H1 (cell line): Measurements from ENCODE around the gene COQ7. TPM values are rescaled to one million over a fixed set of nuclear protein-coding genes. Genes with fewer than 3 reads are reported as not detected.

Experiments
- CTCF ChIA-PET: fragments of 300-600 bp; sonication (Branson Sonifier 250); formaldehyde crosslinking; loops from one replicate; lab custom pipeline; 2021; ENCODE audit not compliant: partially characterized antibody; lab: Charles Lee
- POLR2A ChIA-PET: fragments of 300-600 bp; sonication (Branson Sonifier 250); formaldehyde crosslinking; loops from one replicate; lab custom pipeline; 2021; ENCODE audit warnings: inconsistent platforms; ENCODE audit not compliant: partially characterized antibody; lab: Charles Lee
- DNase-seq, 2 experiments: peaks; one replicate each; pipeline versions ENCODE4 v3.0.0 to v3.0.0-alpha.2; 2010 to 2022; ENCODE audit warnings: low spot score in 2 of 2, low read depth in 1 of 2, mixed read lengths in 1 of 2
- FAIRE-seq: peaks from 2 replicates; lab custom pipeline; 2011; peaks lifted over from hg19 to GRCh38; lab: Jason Lieb, UNC
- H2AFZ ChIP-seq: 2 replicates; pipeline ENCODE4 v1.8.1; 2012; ENCODE audit warnings: low read length, inconsistent platforms
- H2AK5ac ChIP-seq: 2 replicates; pipeline ENCODE4 v1.6.1; 2013; ENCODE audit warnings: low read depth, low read length
- H2BK120ac ChIP-seq: replicated peaks from 2 replicates; pipeline ENCODE3; 2013; ENCODE audit warnings: low read depth, low read length, inconsistent platforms
- H2BK12ac ChIP-seq: 2 replicates; pipeline ENCODE4 v1.6.1; 2013; ENCODE audit warnings: low read depth, low read length
- H2BK15ac ChIP-seq: 2 replicates; pipeline ENCODE4 v1.6.1; 2013; ENCODE audit warnings: low read length
- H2BK20ac ChIP-seq: 2 replicates; pipeline ENCODE4 v1.6.1; 2013; ENCODE audit warnings: low read length
- H2BK5ac ChIP-seq: 2 replicates; pipeline ENCODE4 v1.6.1; 2013; ENCODE audit warnings: low read depth, low read length
- H3K14ac ChIP-seq: 2 replicates; pipeline ENCODE4 v1.6.1; 2013; ENCODE audit warnings: inconsistent platforms; ENCODE audit not compliant: insufficient read length
- H3K18ac ChIP-seq: 2 replicates; pipeline ENCODE4 v1.6.1; 2013; ENCODE audit warnings: low read length; ENCODE audit errors: extremely low read depth
- H3K23ac ChIP-seq: 2 replicates; pipeline ENCODE4 v1.6.1; 2013; ENCODE audit warnings: inconsistent platforms; ENCODE audit not compliant: insufficient read length
- H3K23me2 ChIP-seq: 2 replicates; pipeline ENCODE4 v1.6.1; 2013; ENCODE audit warnings: low read depth, low read length
- H3K27ac ChIP-seq: 2 replicates; pipeline ENCODE4 v1.6.1; 2011; ENCODE audit warnings: low read depth, low read length, inconsistent platforms
- H3K27me3 ChIP-seq, 4 experiments: replicated peaks in 1 of 4; 1 replicate in 1 of 4; 2 replicates in 3 of 4; pipeline versions ENCODE4 v1.6.1 to v1.8.1; 2011 to 2013; ENCODE audit warnings: low read length in 3 of 4, mild to moderate bottlenecking in 3 of 4, inconsistent platforms in 2 of 4, mixed read lengths in 2 of 4, moderate library complexity in 1 of 4; ENCODE audit not compliant: control insufficient read depth in 3 of 4, insufficient read depth in 3 of 4; ENCODE audit errors: extremely low read depth in 1 of 4
- H3K36me3 ChIP-seq, 4 experiments: 2 replicates each; pipeline versions ENCODE4 v1.6.1 to v1.8.1; 2011 to 2013; ENCODE audit warnings: mild to moderate bottlenecking in 4 of 4, low read length in 3 of 4, moderate library complexity in 2 of 4, control low read depth in 1 of 4, inconsistent platforms in 1 of 4; ENCODE audit not compliant: insufficient read depth in 4 of 4, control insufficient read depth in 2 of 4
- H3K4ac ChIP-seq: replicated peaks from 2 replicates; pipeline ENCODE3; 2013; ENCODE audit warnings: low read length, low read depth, mixed read lengths, inconsistent platforms; ENCODE audit not compliant: insufficient read length
- H3K4me1 ChIP-seq, 4 experiments: replicated peaks in 1 of 4; 1 replicate in 1 of 4; 2 replicates in 3 of 4; pipeline versions ENCODE4 v1.6.1 to v1.8.1; 2011 to 2013; ENCODE audit warnings: low read length in 3 of 4, inconsistent platforms in 2 of 4, mixed read lengths in 1 of 4; ENCODE audit not compliant: insufficient read depth in 4 of 4, control insufficient read depth in 3 of 4
- H3K4me2 ChIP-seq, 2 experiments: 2 replicates each; pipeline versions ENCODE4 v1.6.1 to v1.8.1; 2011 to 2013; ENCODE audit warnings: low read depth in 2 of 2, low read length in 2 of 2, control low read depth in 1 of 2, inconsistent platforms in 1 of 2, mild to moderate bottlenecking in 1 of 2; ENCODE audit not compliant: insufficient read depth in 1 of 2
- H3K4me3 ChIP-seq, 4 experiments: fragments of 200-600, 300-600 bp in 1 of 4; sonication (generic), shearing (Covaris generic), sonication (Bioruptor Twin) in 1 of 4; 2 replicates each; pipeline versions ENCODE4 v1.5.1 to v1.8.1; 2011 to 2016; ENCODE audit warnings: low read length in 4 of 4, low read depth in 3 of 4, control low read depth in 2 of 4, inconsistent platforms in 2 of 4, mild to moderate bottlenecking in 2 of 4, mixed read lengths in 1 of 4, moderate library complexity in 1 of 4; ENCODE audit not compliant: insufficient read depth in 2 of 4; ENCODE audit errors: extremely low read depth in 1 of 4
- H3K56ac ChIP-seq: replicated peaks from 2 replicates; pipeline ENCODE3; 2013; ENCODE audit warnings: low read depth, mild to moderate bottlenecking, mixed read lengths, low read length, inconsistent platforms; ENCODE audit not compliant: insufficient read length
- H3K79me1 ChIP-seq: 2 replicates; pipeline ENCODE4 v1.6.1; 2013; ENCODE audit warnings: low read depth, low read length, control low read depth
- H3K79me2 ChIP-seq, 2 experiments: 2 replicates each; pipeline versions ENCODE4 v1.6.1 to v1.8.1; 2012 to 2013; ENCODE audit warnings: low read length in 2 of 2, mild to moderate bottlenecking in 2 of 2, inconsistent platforms in 1 of 2; ENCODE audit not compliant: insufficient read depth in 2 of 2, control insufficient read depth in 1 of 2
- H3K9ac ChIP-seq, 4 experiments: replicated peaks in 1 of 4; 1 replicate in 1 of 4; 2 replicates in 3 of 4; pipeline versions ENCODE4 v1.6.1 to v1.8.1; 2011 to 2013; ENCODE audit warnings: low read depth in 3 of 4, low read length in 3 of 4, control low read depth in 2 of 4, mild to moderate bottlenecking in 2 of 4, moderate library complexity in 2 of 4, inconsistent platforms in 1 of 4; ENCODE audit errors: extremely low read depth in 1 of 4
- H3K9me3 ChIP-seq, 2 experiments: 2 replicates each; pipeline versions ENCODE4 v1.6.1 to v1.8.1; 2012 to 2013; ENCODE audit warnings: mild to moderate bottlenecking in 2 of 2, moderate library complexity in 2 of 2, control low read depth in 1 of 2, inconsistent platforms in 1 of 2, low read depth in 1 of 2, low read length in 1 of 2, mixed read lengths in 1 of 2; ENCODE audit not compliant: insufficient read depth in 2 of 2
- H4K20me1 ChIP-seq, 2 experiments: replicated peaks in 1 of 2; 2 replicates each; pipeline versions ENCODE3 to v1.8.1; 2011 to 2013; ENCODE audit warnings: inconsistent platforms in 2 of 2, low read length in 2 of 2, mild to moderate bottlenecking in 1 of 2; ENCODE audit not compliant: insufficient read depth in 2 of 2, control insufficient read depth in 1 of 2
- H4K5ac ChIP-seq: 2 replicates; pipeline ENCODE4 v1.6.1; 2013; ENCODE audit warnings: low read length, low read depth, mixed read lengths, inconsistent platforms; ENCODE audit not compliant: insufficient read length
- H4K8ac ChIP-seq: 2 replicates; pipeline ENCODE4 v1.8.0; 2013; ENCODE audit warnings: mild to moderate bottlenecking, moderate library complexity, low read length, inconsistent platforms; ENCODE audit not compliant: insufficient read depth; ENCODE audit errors: extremely low read depth
- H4K91ac ChIP-seq: replicated peaks from 2 replicates; pipeline ENCODE3; 2013; ENCODE audit warnings: low read length, mixed read lengths, inconsistent platforms; ENCODE audit not compliant: insufficient read length
- ASH2L ChIP-seq: fragments of 200-600, 300-600 bp; sonication (generic); IDR thresholded peaks from one replicate; pipeline ENCODE4 v1.7.1; 2017; ENCODE audit warnings: low read length
- BACH1 ChIP-seq: IDR thresholded peaks from 2 replicates; pipeline ENCODE4 v1.6.1; 2012; ENCODE audit warnings: low read length, improper control_type of control experiment
- EZH2 ChIP-seq: fragments of 200-600 bp; sonication (generic); IDR thresholded peaks from 2 replicates; pipeline ENCODE4 v1.7.1; 2012; ENCODE audit warnings: low read depth, mild to moderate bottlenecking, moderate library complexity, low read length, inconsistent platforms; ENCODE audit not compliant: severe bottlenecking
- FOSL1 ChIP-seq: IDR thresholded peaks from 2 replicates; pipeline ENCODE4 v1.6.1; 2011; ENCODE audit warnings: mild to moderate bottlenecking, low read depth, low read length, moderate library complexity; ENCODE audit not compliant: insufficient read depth
- MAFK ChIP-seq: IDR thresholded peaks from 2 replicates; pipeline ENCODE4 v1.6.1; 2012; ENCODE audit warnings: low read depth, mild to moderate bottlenecking, improper control_type of control experiment, low read length
- RAD21 ChIP-seq, 2 experiments: IDR thresholded peaks in 1 of 2; conservative IDR thresholded peaks in 1 of 2; 2 replicates each; pipeline ENCODE4 v1.6.1; 2011; ENCODE audit warnings: low read depth in 2 of 2, low read length in 2 of 2, improper control_type of control experiment in 1 of 2, inconsistent platforms in 1 of 2, mild to moderate bottlenecking in 1 of 2, moderate library complexity in 1 of 2
- SP2 ChIP-seq: IDR thresholded peaks from 2 replicates; pipeline ENCODE4 v1.6.1; 2012; ENCODE audit warnings: mild to moderate bottlenecking, low read length, inconsistent platforms
- TAF7 ChIP-seq: optimal IDR thresholded peaks from 2 replicates; pipeline ENCODE3; 2011; ENCODE audit warnings: low read depth, mild to moderate bottlenecking, inconsistent platforms, low read length, moderate library complexity, borderline replicate concordance
- TBP ChIP-seq: IDR thresholded peaks from 2 replicates; pipeline ENCODE4 v1.6.1; 2011; ENCODE audit warnings: low read depth, low read length, improper control_type of control experiment
- USF2 ChIP-seq: IDR thresholded peaks from 2 replicates; pipeline ENCODE4 v1.6.1; 2011; ENCODE audit warnings: low read length, improper control_type of control experiment
- YY1 ChIP-seq: IDR thresholded peaks from 2 replicates; pipeline ENCODE4 v1.6.1; 2011; ENCODE audit warnings: low read depth, mild to moderate bottlenecking, low read length
- ZNF274 ChIP-seq: IDR thresholded peaks from 2 replicates; pipeline ENCODE4 v1.7.0; 2012; ENCODE audit warnings: low read length, borderline replicate concordance; ENCODE audit errors: extremely low read depth
- WGBS, 2 experiments: shearing (Covaris generic) in 1 of 2; methylation state at CpG; one replicate each; pipeline versions ENCODE4 v1.1.6 to v1.1.7; 2013 to 2015; ENCODE audit warnings: low lambda C conversion rate in 2 of 2, mixed read lengths in 2 of 2, inconsistent platforms in 1 of 2, low coverage in 1 of 2, missing lambda C conversion rate in 1 of 2; ENCODE audit not compliant: insufficient replicate concordance in 2 of 2, insufficient coverage in 1 of 2, insufficient read length in 1 of 2; ENCODE audit errors: extremely low coverage in 1 of 2, missing lambda C conversion rate in 1 of 2; 5-methylcytosine and 5-hydroxymethylcytosine counted together
- polyA plus RNA-seq, 7 experiments: library from polyadenylated mRNA; depleted of rRNA in 3 of 7; stranded (reverse) in 5 of 7; unstranded in 2 of 7; fragments of >200 nt in 5 of 7; fragments of 200-250 nt in 2 of 7; gene quantifications; 1 replicate in 5 of 7; 2 replicates in 1 of 7; 4 replicates in 1 of 7; pipeline versions ENCODE4 v1.2.1 to v1.2.3, GENCODE V29; 2011 to 2013; ENCODE audit warnings: missing spikeins in 2 of 7, mixed read lengths in 2 of 7
- total RNA-seq: library from RNA; stranded (reverse); fragmentation: NEBNext Ultra II Directional; extraction: Animal tissue kit (Norgen Biotek cat#: 25700); gene quantifications from 2 replicates; pipeline ENCODE4 v1.2.1, GENCODE V29; 2021
- TF ChIP-seq, protein P1 (sequence below): IDR thresholded peaks from 2 replicates; pipeline ENCODE4 v1.6.1; 2012; ENCODE audit warnings: inconsistent platforms

The COQ7 gene
- total and polyA plus RNA-seq, 2 of the 8 experiments (the other 6 are each of a cell fraction or from before 2014, with no cell fraction given), result 7.1 to 15.2 TPM

DNA sequence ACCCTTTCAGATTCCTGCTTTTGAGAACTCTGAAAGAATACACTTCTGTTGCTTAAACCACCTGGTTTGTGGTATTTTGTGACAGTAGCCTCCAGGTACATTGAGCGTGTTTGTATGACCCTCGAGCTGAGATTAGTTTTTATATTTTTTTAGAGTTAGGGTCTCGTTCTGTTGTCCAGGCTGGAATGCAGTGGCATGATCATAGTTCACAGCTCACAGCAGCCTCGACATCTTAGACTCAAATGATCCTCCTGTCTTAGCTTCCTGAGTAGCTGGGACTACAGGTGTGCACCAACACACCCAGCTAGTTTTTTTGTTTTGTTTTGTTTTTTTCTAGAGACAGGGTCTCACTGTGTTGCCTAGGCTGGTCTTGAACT is 41.9 kb downstream of the COQ7 start:
- Histone ChIP-seq H3K27ac (no peak overlapping the region), H2BK12ac (no peak overlapping the region), H3K79me1 (no peaks in the 10 kb centered on the region), H2BK15ac (no peak overlapping the region), H3K27me3 (peaks cover 4 to 10% (median 8%) of the 10 kb centered on the region in 4 experiments; a peak in 6 of 7 replicates), H3K4ac (no peak overlapping the region), H2BK5ac (no peak overlapping the region), H3K9me3 (no peaks in the 10 kb centered on the region), H3K56ac (no peak overlapping the region), H2AK5ac (no peak overlapping the region), H3K36me3 (no peaks in the 10 kb centered on the region), H4K5ac (no peak overlapping the region), H3K4me2 (no peak overlapping the region), H2AFZ (no peak overlapping the region), H3K79me2 (no peaks in the 10 kb centered on the region), H3K9ac (no peak overlapping the region), H3K23me2 (peaks cover 2% of the 10 kb centered on the region; the same call in 1 of the 2 replicates), H3K18ac (no peak overlapping the region), H3K14ac (no peak overlapping the region), H4K91ac (no peak overlapping the region), H2BK120ac (no peak overlapping the region), H3K23ac (no peak overlapping the region), H4K8ac (no peak overlapping the region), H3K4me1 (peaks cover 0 to 7% (median 4%) of the 10 kb centered on the region in 4 experiments; a peak in 4 of 7 replicates), H3K4me3 (no peak overlapping the region), H2BK20ac (no peak overlapping the region), H4K20me1 (no peaks in the 10 kb centered on the region)
- ChIA-PET CTCF (interaction anchor here (1.0 to 1.3 kb wide), 3 partner anchors 14 to 279 kb away, joined by 3 to 6 read pairs (median 3); no protein-coding TSS in a partner anchor), POLR2A (no interaction called here)
- DNase-seq, result no peak
- FAIRE-seq, result no peak
- 85% methylated on average over 4 of the region's 4 CpGs; no CpG with 5 or more reads in 1 of the 2 experiments for WGBS, 2 experiments
- TF ChIP-seq ASH2L (no peak), RAD21 (IDR thresholded peaks at IDR 0.05 in 1 of 2, conservative IDR thresholded peaks at IDR 0.05 in 1 of 2; ENCODE audit: low read depth in 2 of 2, low read length in 2 of 2) (no peak), EZH2 (no peak), SP2 (no peak), YY1 (no peak), ZNF274 (no peak), BACH1 (no peak), TBP (no peak), FOSL1 (no peak), USF2 (no peak), TAF7 (no peak), MAFK (no peak)
- TF ChIP-seq, protein P1, sequence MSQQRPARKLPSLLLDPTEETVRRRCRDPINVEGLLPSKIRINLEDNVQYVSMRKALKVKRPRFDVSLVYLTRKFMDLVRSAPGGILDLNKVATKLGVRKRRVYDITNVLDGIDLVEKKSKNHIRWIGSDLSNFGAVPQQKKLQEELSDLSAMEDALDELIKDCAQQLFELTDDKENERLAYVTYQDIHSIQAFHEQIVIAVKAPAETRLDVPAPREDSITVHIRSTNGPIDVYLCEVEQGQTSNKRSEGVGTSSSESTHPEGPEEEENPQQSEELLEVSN, result no peak
